ENCODE data around the gene LIMS2. TPM values are rescaled to one million over a fixed set of nuclear protein-coding genes. Genes with fewer than 3 reads are reported as not detected.

LIMS2 gene
- total RNA-seq, 2 donors from 2014 or later, result 6.6 to 37.2 TPM

DNA sequence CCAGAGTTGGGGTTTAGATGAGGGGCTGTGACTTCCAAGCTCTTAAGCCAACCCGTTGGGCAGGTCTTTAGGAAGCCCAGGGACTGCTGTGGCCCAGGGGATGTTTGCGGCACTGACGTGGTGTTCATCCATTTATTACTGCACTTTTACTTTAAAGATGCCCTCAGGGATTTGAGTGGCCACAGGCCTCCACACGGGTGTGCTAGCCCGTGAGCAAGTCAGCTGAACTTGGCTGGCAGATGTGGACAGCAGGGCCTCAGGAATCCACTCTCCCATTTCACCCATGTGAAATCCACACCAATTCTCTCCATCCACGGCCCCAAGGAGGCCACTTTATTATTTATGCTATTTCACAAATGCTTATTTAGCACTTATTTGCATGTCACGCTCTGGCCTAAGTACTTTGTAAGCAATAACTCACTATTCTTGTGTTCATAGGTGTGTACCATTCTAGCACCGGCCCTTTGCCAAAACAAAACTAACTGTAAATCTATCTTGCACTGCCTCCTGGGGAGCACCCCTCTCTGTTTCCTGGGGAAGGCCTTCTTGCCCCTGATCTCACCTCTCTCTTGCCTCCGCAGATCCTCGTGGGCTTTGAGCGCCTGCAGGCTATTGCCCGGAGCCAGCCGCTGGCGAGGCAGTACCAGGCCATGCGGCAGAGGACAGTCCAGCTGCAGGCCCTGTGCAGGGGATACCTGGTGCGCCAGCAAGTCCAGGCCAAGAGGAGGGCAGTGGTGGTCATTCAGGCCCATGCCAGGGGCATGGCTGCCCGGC, 68.5 kb downstream of the LIMS2 start:
- no peak for DNase-seq
- intact Hi-C loops (cut with DNase I), result no loop called here
- TF ChIP-seq, protein P1, sequence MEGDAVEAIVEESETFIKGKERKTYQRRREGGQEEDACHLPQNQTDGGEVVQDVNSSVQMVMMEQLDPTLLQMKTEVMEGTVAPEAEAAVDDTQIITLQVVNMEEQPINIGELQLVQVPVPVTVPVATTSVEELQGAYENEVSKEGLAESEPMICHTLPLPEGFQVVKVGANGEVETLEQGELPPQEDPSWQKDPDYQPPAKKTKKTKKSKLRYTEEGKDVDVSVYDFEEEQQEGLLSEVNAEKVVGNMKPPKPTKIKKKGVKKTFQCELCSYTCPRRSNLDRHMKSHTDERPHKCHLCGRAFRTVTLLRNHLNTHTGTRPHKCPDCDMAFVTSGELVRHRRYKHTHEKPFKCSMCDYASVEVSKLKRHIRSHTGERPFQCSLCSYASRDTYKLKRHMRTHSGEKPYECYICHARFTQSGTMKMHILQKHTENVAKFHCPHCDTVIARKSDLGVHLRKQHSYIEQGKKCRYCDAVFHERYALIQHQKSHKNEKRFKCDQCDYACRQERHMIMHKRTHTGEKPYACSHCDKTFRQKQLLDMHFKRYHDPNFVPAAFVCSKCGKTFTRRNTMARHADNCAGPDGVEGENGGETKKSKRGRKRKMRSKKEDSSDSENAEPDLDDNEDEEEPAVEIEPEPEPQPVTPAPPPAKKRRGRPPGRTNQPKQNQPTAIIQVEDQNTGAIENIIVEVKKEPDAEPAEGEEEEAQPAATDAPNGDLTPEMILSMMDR (IDR thresholded peaks at IDR 0.05), result no peak

DNA sequence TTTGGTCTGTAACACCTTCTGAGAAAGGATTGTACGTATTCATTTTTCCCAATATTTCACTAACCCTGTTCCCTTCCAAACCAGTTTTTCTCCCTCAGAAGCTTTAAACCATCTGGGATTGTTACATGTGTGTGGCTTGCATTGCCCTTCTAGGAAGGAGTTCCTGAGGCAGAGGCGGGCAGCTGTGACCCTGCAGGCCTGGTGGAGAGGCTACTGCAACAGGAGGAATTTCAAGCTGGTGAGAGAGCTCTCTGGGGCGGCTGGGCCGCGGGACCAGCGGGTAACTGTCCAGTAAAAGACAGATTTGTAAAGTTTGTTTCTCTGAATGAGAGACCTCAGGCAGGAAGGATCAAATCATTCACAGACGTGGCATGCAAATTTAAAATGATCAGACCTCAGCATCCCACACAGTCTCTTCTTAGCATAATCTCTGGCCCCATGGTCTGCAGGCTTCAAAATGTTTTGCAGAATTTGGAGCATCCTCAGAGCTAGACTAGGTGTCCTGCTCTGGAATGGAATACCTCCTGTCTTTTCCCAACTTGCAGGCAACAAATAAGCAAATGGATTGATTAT, 69.6 kb downstream of the LIMS2 start:
- Histone ChIP-seq H3K9me3 (no peaks in the 10 kb centered on the region), H3K4me3 (no peak overlapping the region), H3K4me1 (no peaks in the 10 kb centered on the region), H3K36me3 (peaks cover 6% of the 10 kb centered on the region), H3K27me3 (no peaks in the 10 kb centered on the region), H3K27ac (no peak overlapping the region), H3K9ac (ENCODE audit: low read depth in 2 of 2, low read length in 2 of 2) (no peak overlapping the region)
- TF ChIP-seq, protein P1 (IDR thresholded peaks at IDR 0.05), result no peak
- no peak for DNase-seq
- intact Hi-C loops (cut with DNase I), result no loop called here

More for the DNA sequence above, 68.5 kb downstream of the LIMS2 start:
- H3K27me3 ChIP-seq, result no peaks in the 10 kb centered on the region
- peaks cover 6% of the 10 kb centered on the region for H3K36me3 ChIP-seq
- no peaks in the 10 kb centered on the region for H3K4me1 ChIP-seq
- H3K9me3 ChIP-seq, result no peaks in the 10 kb centered on the region
- H3K27ac ChIP-seq, result no peak overlapping the region
- H3K9ac ChIP-seq (ENCODE audit: low read depth in 2 of 2, low read length in 2 of 2), result no peak overlapping the region
- no peak overlapping the region for H3K4me3 ChIP-seq

DNA sequence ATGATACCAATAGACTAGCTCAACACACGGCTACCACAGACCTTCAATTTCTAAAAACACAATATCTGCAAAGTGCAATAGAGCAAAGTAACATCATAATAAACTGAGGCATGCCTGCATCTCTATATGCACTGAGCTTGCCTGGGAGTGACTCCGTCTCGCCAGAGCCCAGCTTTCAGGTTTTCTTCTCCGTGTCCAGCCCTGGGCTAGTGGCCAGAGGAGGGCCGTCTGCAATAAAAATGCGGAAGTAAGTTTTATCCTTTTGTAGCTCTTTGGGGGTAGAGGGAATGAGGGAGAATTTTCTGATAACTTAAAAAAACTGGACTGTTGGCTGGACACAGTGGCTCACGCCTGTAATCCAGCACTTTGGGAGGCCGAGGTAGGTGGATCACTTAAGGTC, 70.3 kb downstream of the LIMS2 start:
- TF ChIP-seq, protein P1 (IDR thresholded peaks at IDR 0.05), result no peak

DNA sequence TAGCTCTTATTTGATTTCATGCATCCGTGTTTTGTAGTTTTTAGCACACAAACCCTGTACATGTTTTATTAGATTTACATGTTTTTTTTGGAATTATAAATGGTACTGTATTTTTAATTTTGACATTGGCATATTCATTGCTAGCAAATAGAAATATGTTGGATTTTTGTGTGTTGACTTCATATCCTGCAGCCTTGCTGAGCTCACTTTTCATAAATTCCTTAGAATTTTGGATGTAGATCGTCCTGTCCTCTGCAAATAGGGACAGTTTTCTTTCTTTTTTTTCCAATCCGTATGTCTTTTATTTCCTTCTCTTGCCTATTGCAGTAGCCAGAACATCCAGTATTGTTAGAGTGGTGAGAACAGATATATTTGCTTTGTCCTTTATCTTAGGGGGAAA, 76.1 kb downstream of the LIMS2 start:
- Histone ChIP-seq H3K4me1 (no peaks in the 10 kb centered on the region), H3K9ac (ENCODE audit: low read depth in 2 of 2, low read length in 2 of 2) (no peak overlapping the region), H3K27me3 (no peaks in the 10 kb centered on the region), H3K27ac (no peak overlapping the region), H3K36me3 (peaks cover 6% of the 10 kb centered on the region), H3K9me3 (no peaks in the 10 kb centered on the region), H3K4me3 (no peak overlapping the region)
- TF ChIP-seq, protein P1 (IDR thresholded peaks at IDR 0.05), result no peak
- DNase-seq, result no peak
- intact Hi-C loops (cut with DNase I), result no loop called here

More for the DNA sequence above, 70.3 kb downstream of the LIMS2 start:
- Histone ChIP-seq H3K27me3 (no peaks in the 10 kb centered on the region), H3K9ac (ENCODE audit: low read depth in 2 of 2, low read length in 2 of 2) (no peak overlapping the region), H3K36me3 (peaks cover 6% of the 10 kb centered on the region), H3K4me3 (no peak overlapping the region), H3K27ac (no peak overlapping the region), H3K9me3 (no peaks in the 10 kb centered on the region), H3K4me1 (no peaks in the 10 kb centered on the region)
- DNase-seq, result no peak
- intact Hi-C loops (cut with DNase I), result no loop called here

DNA sequence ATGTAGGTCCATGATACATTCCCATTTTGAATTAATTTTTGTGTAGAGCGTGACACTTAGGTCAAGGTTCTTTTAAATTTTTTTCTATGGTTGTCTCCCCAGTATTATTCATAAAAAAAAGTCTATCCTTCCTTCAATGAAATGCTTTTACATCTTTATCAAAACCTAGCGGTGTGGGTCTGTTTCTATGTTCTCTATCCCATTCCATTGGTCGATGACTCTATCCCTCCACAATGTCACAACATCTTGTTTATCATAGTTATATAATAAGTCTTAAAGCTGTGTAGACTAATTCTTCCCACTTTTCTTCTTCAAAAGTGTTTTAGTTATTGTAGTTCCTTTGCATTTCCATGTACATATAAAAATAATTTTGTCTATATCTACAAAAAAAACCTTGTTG, 76.6 kb downstream of the LIMS2 start:
- no peak overlapping the region for H3K4me3 ChIP-seq
- peaks cover 6% of the 10 kb centered on the region for H3K36me3 ChIP-seq
- TF ChIP-seq, protein P1 (IDR thresholded peaks at IDR 0.05), result no peak
- H3K9ac ChIP-seq (ENCODE audit: low read depth in 2 of 2, low read length in 2 of 2), result no peak overlapping the region
- no peaks in the 10 kb centered on the region for H3K9me3 ChIP-seq
- DNase-seq, result no peak
- intact Hi-C loops (cut with DNase I), result no loop called here
- no peak overlapping the region for H3K27ac ChIP-seq
- H3K4me1 ChIP-seq, result no peaks in the 10 kb centered on the region
- no peaks in the 10 kb centered on the region for H3K27me3 ChIP-seq

Data from colonic mucosa (tissue), 4 donors.